NT2/D1 (cell line): ENCODE data around the gene C16orf86.

Source experiments
- SUZ12 ChIP-seq: IDR thresholded peaks from 2 replicates; pipeline ENCODE4 v1.6.1; 2011; ENCODE audit not compliant: insufficient read length, insufficient read depth; ENCODE audit errors: extremely low read depth
- YY1 ChIP-seq: IDR thresholded peaks from 2 replicates; pipeline ENCODE4 v1.6.1; 2011; ENCODE audit not compliant: insufficient read length, insufficient read depth
- ZNF274 ChIP-seq: IDR thresholded peaks from 2 replicates; pipeline ENCODE4 v1.6.1; 2011; ENCODE audit warnings: mild to moderate bottlenecking, low read depth, low read length

GRCh38 chr16:67703626-67704025 is 37.0 kb downstream of the C16orf86 start:
- TF ChIP-seq ZNF274 (no peak), SUZ12 (no peak), YY1 (no peak)
